CD4-positive, alpha-beta T cell treated with Interleukin-15 for 1 hour (primary cell): Measurements from ENCODE around the gene MAPK1.
"Not testable (repeated sequence)": the region's sequence is repeated elsewhere in the genome, so short reads cannot be mapped to it uniquely, and the experiment has no call there.

Experiments used
- DNase-seq: peaks from one replicate; pipeline ENCODE4 v3.0.0-alpha.2; 2020

The MAPK1 gene

DNA sequence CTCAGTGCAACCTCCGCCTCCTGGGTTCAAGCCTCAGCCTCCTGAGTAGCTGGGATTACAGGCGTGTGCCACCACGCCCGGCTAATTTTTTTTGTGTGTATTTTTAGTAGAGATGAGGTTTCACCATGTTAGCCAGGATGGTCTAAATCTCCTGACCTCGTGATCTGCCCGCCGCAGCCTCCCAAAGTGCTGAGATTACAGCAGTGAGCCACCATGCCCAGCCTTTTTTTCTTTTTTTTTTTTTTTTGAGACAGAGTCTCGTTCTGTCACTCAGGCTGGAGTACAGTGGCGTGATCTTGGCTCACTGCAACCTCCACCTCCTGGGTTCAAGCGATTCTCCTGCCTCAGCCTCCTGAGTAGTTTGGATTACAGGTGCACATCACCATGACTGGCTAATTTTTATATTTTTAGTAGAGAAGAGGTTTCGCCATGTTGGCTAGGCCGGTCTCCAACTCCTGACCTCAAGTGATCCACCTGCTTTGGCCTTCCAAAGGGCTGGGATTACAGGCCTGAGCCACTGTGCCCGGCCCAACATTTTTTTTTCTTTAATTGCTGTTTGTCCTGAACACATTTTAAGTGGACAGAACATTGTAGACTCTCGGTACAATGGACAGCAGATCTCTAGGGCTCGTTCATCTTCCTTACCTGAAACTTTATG lies 146.1 kb downstream of the MAPK1 start:
- DNase-seq, result not testable (repeated sequence)

DNA sequence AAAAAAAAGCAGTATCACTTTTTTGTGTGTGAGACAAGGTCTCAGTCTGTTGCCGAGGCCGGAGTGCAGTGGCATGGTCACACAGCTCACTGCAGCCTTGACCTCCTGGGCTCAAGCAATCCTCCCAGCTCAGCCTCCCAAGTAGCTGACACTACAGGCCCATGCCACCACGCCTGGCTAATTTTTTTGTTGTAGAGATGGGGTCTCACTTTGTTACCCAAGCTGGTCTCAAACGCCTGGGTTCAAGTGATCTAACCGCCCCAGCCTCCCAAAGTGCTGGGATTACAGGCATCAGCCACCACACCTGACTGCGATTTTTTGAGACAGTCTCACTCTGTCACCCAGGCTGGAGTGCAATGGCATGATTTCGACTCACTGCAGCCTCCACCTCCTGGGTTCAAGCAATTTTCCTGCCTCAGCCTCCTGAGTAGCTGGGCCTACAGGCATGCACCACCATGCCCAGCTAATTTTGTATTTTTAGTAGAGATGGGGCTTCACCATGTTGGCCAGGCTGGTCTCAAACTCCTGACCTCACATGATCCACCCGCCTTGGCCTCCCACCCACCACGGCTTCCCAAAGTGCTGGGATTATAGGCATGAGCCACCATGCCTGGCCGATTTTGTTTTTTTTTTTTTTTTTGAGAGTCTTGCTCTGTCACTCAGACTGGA lies 147.1 kb downstream of the MAPK1 start:
- DNase-seq, result not testable (repeated sequence)

DNA sequence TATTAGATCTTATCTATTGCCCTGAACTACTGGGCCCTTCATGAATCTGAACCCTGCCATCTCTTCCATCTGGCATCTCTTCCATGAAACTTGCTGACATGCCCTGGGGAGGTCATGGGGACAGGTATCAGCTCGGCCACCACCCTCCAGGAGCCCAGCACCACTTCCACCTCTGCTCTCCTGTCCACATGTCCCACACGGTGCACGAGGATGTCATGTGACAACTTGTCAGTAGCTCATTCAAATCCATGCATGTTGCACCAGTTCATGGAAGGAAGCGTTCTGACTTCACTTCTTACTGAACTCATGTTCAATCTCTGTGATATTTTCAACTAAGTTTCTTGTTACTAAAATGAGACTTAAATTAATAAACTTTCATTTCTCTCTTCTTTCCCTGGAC lies 148.4 kb downstream of the MAPK1 start:
- DNase-seq, result no peak

DNA sequence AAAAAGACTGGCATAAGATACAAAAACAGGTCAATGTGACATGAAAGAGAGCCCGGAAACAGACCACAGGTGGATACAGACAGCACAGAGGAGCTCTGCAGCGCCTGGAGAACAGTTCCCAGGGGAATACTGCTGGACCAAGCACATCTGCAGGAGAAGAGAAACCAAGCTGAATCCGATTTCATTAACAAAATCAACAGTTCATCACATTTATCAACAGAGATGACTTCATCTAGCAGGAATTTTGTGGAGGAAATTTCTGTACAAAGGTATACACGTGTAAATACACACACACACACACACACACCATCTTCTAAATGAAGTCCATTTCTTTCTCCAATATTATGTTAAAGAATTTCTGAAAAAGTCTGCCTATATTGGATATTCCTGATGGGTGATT lies 148.9 kb downstream of the MAPK1 start:
- no peak for DNase-seq

DNA sequence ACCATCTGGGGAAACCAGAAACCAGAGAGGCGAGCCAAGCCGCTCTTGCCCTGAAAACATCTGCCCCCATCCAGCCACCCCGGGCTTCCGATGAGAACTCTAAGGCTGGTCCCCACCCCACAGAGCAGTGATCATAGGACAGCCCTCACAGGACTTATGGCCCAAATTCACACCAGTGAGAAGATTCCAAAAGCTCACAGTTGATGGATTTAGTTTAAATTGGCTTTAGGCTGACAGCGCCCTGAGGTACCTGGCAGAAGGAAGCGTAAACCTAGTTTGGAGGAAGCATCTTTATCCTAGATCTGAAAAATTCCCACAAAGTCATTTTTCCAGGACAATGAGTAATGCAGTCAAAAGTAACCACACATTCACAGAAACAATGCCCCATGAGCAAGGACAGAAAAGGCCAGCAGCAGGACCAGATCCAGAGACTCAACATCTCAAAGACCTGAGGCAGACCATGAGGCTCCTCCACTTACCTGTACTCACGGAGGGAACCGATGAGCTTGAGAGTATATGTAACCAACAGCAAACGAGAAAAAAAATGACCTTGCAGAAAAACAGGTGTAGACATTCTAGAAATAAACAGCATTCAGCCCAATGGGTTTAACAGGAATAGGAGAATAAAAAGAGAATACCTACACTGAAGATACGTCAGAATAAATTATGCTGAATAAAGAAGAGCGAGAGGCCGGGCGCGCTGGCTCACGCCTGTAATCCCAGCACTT lies 150.9 kb downstream of the MAPK1 start:
- not testable (repeated sequence) for DNase-seq

DNA sequence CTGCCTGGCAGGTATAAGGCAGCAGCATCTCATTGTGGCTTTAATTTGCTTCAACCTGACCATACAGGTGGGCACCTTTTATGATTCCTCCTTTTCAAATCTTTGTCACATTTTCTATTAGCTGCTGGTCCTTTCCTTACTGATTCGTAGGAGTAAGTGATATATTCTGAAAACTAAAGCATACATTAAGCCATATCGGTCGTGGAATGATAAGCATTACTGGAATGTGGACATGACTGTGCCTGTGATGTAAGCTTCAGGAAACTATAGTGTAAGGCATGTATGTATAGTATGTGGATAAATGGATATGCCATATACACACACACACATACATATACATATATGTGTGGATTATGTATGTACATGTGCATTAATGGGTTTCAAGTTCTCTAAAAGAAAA lies 152.7 kb downstream of the MAPK1 start:
- no peak for DNase-seq

DNA sequence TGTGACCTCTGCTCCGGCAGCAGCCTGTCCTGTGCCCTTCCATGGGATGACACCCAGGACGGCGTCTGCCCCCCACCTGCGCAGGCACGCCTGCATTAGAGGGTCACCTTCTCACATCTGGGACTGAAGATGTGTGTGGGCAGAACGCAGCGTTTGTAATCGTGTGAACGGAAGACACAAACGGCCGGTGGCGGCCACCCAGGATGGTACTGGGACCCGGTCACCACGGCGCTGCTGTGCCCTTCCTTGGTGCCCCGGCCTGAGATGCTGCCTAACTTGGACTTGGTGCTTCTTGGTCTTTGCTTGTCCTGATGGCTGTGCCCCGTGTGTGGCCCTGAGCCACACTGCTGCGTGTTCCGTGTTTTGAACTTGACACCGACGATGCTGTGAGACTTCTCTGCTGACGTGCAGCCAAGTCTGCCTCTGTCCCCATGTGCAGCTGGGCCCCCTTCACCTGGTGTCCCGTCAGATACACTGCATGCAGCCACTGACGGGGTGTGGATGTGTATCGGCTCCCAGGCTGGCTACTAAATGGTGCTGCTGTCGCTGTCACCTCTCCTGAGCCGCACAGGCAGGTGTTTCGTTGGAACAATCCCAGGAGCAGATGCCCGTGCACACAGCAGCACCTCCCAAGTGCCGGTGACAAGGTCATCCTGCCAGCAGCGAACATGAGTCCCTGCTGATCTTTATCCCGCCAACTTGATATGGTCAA lies 153.2 kb downstream of the MAPK1 start:
- DNase-seq, result no peak

DNA sequence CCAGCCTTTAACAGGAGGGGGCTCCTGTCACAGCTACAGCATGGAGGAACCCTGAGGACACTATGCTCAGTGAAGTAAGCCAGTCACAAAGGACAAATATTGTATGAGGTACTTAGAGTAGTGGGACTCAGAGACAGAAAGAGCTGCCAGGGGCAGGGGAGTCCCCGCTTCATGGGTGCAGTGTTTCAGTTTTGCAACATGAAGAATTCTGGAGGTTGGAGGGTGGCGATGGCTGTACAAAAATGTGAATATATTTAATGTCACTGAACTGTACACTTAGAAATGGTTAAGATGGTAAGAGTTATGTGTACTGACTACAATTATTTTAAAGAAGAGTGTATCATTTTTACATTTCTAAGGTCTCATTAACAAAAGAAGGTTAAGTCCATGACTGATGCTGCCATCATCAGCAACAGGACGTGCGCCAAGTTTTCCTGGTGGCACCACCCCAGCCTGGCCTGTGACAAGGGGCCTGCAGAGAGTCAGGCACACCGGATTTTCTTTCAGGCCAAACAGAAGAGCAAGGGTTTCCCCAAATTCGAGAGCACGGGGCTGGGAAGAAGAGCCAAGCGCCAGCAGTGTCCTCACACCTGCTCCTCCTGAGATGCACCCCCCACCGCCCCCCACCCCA lies 153.9 kb downstream of the MAPK1 start:
- no peak for DNase-seq

DNA sequence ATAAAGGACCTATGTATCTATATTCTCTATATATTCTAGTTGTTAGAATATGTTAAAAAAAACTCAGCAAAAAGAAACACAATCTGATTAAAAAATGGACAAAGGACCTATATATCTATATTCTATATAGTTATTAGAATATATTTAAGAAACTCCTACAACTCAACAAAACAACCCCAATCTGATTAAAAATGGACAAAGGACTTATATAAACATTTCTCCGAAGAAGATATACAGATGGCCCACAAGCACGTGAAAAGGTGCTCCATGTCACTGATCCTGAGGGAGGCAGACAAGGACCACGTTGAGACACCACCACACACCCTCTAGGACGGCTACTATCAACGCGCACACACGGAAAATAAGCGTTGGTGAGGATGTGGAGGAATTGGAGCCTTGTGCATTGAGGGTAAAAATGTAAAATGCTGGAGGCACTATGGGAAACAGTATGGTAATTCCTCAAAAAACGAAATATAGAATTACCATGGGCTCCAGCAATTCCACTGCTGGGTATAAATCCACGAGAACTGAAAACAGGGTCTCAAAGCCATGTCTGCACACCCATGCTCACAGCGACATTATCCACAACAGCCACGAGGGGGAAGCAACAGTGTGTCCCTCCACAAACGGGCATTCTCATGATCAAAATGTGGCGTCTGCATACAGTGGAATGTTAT lies 154.6 kb downstream of the MAPK1 start:
- DNase-seq, result peak; percentile 57

DNA sequence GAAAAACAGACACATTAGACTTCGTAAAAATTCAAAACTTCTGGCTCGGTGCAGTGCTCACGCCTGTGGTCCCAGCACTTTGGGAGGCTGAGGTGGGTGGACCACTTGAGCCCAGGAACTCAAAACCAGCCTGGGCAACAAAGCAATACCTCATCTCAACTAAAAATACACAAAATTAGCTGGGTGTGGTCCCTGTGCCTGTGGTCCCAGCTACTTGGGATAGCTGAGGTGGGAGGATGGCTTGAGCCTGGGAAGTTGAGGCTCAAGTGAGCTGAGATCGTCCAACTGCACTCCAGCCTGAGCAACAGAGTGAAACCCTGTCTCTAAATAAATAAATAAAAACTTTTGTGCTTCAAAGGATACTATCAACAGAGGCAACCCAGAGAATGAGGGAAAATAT lies 155.6 kb downstream of the MAPK1 start:
- DNase-seq, result no peak

DNA sequence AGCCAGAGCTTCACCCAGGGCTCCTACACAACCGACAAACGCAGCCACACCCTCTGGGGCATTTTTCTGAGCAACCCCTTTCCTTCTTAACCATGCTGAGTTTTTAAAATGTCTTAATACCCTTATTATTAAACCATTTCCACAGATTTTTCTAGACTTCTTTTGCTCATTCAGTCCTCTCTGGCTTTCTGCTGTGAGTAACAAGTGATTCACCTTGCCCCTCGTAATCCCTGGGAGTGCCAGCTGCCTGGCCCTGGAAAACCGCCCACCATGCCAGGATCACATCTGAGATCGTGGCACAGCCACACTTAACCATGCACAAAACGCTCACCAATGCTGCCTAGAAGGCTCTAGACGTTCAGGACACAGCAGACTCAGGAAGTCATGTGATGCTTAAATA lies 157.3 kb downstream of the MAPK1 start:
- DNase-seq, result no peak

DNA sequence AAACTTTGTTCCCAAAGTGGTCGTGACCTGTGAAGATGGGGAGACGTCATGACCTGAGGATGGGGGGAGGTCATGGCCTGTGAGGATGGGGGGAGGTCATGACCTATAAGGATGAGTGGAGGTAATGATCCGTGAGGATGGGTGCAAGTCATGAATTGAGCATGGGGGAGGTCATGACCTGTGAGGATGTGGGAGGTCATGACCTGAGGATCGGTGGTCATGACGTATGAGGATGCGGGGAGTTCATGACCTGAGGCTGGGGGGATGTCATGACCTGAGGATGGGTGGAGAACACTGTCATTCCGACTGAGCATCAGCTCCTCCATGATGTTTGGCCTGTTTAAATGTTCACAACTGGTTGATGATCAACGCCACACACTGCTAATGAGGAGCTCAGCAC lies 157.8 kb downstream of the MAPK1 start:
- no peak for DNase-seq

DNA sequence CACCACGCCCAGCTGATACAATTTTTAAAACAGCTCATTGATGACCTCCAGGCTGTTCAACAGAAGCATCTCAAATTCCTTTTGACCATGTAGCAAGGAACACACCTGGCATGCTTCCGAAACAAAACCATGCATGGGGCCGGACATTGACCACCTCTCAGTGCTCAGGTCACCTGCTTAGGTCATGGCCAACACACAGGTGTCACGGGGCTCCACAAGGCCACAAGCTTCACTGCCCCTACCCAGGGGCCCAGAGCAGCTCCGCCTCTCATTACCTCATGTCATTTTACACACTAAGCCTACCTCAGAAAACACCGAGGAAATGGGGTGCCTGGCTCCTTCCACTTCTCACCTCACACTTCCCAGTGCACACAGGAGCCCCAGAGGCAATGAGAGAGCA lies 158.5 kb downstream of the MAPK1 start:
- no peak for DNase-seq

DNA sequence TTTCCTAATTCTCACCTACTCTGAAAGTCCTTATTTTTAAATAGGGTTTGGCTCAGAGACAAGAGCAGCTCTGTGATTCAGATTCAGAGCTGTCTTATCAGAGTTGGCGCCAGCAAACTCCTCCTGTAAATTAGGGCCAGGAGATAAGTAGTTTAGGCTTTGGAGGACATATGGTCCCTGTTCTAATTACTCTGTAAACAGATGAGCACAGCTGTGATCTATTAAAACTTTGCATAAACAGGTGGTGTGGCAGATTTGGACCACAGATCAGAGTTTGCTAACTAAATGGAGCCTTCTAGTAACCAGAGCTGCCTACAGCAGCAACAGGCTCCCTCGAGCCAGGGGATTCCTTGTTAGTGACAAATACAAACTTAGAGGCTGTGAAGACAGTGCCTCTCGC lies 159.8 kb downstream of the MAPK1 start:
- DNase-seq, result no peak
